ENCODE data around the gene TNC. TPM values are rescaled to one million over a fixed set of nuclear protein-coding genes. Genes with fewer than 3 reads are reported as not detected.

TNC gene
- total RNA-seq, 4 donors from 2014 or later = 4.8 to 47.0 (median 17.3) TPM

- 70 to 92% methylated on average over 2 of the region's 2 CpGs for WGBS, 2 donors
- intact Hi-C loops (cut with DNase I; ENCODE audit: low total_unique reads) = no loop called here
- no peak overlapping the region for H3K4me3 ChIP-seq (ENCODE audit: low read depth, poor library complexity, severe bottlenecking)
- DNase-seq (ENCODE audit: low spot score in 2 of 2) = no peak
- TF ChIP-seq POLR2A (IDR thresholded peaks at IDR 0.05) (no peak), CTCF (IDR thresholded peaks at IDR 0.05) (no peak)
Measured at GRCh38 chr9:115004545-115004944, 113.4 kb downstream of the TNC start.

DNA sequence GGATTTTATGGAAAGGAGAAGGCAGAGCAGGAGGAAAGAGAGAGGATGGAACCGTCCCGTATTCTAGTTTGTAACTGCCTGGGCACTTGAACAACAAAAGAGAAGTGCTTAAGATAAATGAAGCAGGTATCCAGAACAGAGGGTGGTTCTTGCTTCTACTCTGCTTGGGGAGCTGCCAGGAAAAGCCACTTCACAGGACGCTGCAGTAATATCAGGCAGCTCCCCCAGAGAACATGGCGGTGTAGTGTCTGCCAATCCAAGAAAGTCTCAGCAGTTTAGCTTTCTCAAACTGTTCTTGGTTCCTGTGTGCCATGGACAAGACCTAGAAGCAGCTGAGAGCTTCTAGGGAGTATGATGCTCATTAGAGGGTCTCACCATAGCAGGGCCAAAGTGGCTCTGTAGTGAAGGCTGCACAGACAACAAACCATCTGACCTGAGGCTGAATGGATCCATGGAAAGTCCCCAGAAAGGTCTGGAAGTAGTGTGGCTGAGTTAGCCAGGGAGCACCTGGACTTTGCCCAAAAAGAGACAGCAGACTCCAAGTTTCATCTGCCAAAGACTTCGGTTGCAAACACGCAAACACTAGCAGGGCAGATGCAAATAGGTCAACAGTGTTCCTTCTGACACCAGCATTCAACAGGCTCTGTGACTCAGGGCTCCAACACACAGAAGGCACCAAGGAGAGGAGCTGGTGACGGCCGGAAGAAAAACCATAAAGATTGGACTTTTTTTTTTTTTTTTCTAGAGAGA lies 115.4 kb downstream of the TNC start:
- intact Hi-C loops (cut with DNase I; ENCODE audit: low total_unique reads) = no loop called here
- no peak overlapping the region for H3K4me3 ChIP-seq (ENCODE audit: low read depth, poor library complexity, severe bottlenecking)
- TF ChIP-seq POLR2A (IDR thresholded peaks at IDR 0.05) (no peak), CTCF (IDR thresholded peaks at IDR 0.05) (no peak)
- no peak for DNase-seq (ENCODE audit: low spot score in 2 of 2)
- 52 to 54% methylated on average over 8 of the region's 8 CpGs for WGBS, 2 donors

DNA sequence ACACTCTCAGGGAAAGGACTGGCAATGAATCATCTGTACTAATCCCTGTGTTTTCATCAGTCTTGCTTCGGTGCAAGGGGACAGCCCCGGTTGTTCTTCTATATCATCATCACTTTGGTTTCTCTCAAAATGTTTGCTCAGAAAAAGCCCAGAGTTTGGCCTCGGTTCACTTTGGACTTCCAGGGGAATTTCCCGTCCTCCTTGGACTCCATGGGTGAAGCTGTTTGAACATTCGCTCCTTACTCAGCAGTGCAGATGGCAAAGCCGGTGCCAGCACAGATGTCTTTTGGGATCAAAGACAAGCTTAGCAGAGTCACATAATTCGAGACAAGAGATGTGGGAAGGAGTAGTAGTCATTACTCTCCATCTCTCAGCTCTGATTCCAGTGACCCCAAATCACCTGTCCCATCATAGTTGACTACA lies 117.7 kb downstream of the TNC start:
- TF ChIP-seq CTCF (IDR thresholded peaks at IDR 0.05) (no peak), POLR2A (IDR thresholded peaks at IDR 0.05) (no peak)
- H3K4me3 ChIP-seq (ENCODE audit: low read depth, poor library complexity, severe bottlenecking) = no peak overlapping the region
- intact Hi-C loops (cut with DNase I; ENCODE audit: low total_unique reads) = no loop called here
- no peak for DNase-seq (ENCODE audit: low spot score in 2 of 2)
- WGBS, 2 donors = 40 to 49% methylated on average over 7 of the region's 7 CpGs

GRCh38 chr9:114998326-114998725 lies 119.6 kb downstream of the TNC start:
- TF ChIP-seq POLR2A (IDR thresholded peaks at IDR 0.05) (no peak), CTCF (IDR thresholded peaks at IDR 0.05) (no peak)
- intact Hi-C loops (cut with DNase I; ENCODE audit: low total_unique reads) = no loop called here
- H3K4me3 ChIP-seq (ENCODE audit: low read depth, poor library complexity, severe bottlenecking) = no peak overlapping the region
- no peak for DNase-seq (ENCODE audit: low spot score in 2 of 2)
- 89 to 94% methylated on average over 2 of the region's 2 CpGs for WGBS, 2 donors

DNA sequence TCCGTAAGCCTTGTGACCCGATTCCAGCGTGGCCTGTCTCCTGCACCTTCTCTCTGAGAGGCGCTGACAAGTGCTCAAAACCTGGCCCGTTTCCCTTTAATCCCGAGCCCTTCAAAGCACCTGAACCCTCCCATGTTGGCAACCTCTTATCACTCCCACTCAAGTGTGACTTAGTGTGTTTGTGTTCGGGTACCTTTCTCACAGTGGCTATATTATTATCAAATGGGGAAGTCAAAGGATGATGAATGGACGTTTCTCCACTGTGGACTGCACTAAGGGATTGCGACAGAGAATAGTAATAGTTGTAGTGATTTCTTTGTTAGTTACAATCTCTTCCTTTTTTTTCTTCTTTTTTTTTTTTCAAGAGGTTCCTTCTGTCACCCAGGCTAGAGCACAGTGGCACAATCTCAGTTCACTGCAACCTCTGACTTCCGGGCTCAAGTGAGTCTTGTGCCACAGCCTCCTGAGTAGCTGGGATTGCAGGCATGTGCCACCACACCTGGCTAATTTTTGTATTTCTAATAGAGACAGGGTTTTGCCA lies 122.2 kb downstream of the TNC start:
- intact Hi-C loops (cut with DNase I; ENCODE audit: low total_unique reads) = no loop called here
- 75 to 79% methylated on average over 10 of the region's 10 CpGs for WGBS, 2 donors
- TF ChIP-seq POLR2A (IDR thresholded peaks at IDR 0.05) (no peak), CTCF (IDR thresholded peaks at IDR 0.05) (no peak)
- no peak for DNase-seq (ENCODE audit: low spot score in 2 of 2)
- H3K4me3 ChIP-seq (ENCODE audit: low read depth, poor library complexity, severe bottlenecking) = no peak overlapping the region

GRCh38 chr9:114994768-114995167 lies 123.2 kb downstream of the TNC start:
- no peak for DNase-seq (ENCODE audit: low spot score in 2 of 2)
- TF ChIP-seq CTCF (IDR thresholded peaks at IDR 0.05) (no peak), POLR2A (IDR thresholded peaks at IDR 0.05) (no peak)
- intact Hi-C loops (cut with DNase I; ENCODE audit: low total_unique reads) = no loop called here
- H3K4me3 ChIP-seq (ENCODE audit: low read depth, poor library complexity, severe bottlenecking) = no peak overlapping the region

Data from lower leg skin (tissue), 4 donors.